Lung (tissue), 12 donors: Measurements from ENCODE around the gene GCNT1. TPM values are rescaled to one million over a fixed set of nuclear protein-coding genes. Genes with fewer than 3 reads are reported as not detected.

Experiments used
- ATAC-seq: fragments of 200-7000 bp; cut with Tn5 transposase; one replicate; pipeline ENCODE4 v1.9.1; 2020; ENCODE audit warnings: moderate number of reproducible peaks; ENCODE audit not compliant: insufficient read depth, low FRiP score
- DNase-seq, 3 donors: peaks; one replicate each; pipeline ENCODE4 v3.0.0-alpha.2; 2013 to 2017
- H3K27ac ChIP-seq, 2 donors: one replicate each; pipeline ENCODE4 v1.5.1; 2013; ENCODE audit warnings: mild to moderate bottlenecking in 2 of 2, moderate library complexity in 2 of 2, control low read depth in 1 of 2, inconsistent platforms in 1 of 2, low read depth in 1 of 2, low read length in 1 of 2
- H3K27me3 ChIP-seq, 3 donors: one replicate each; pipeline ENCODE4 v1.5.1; 2013; ENCODE audit warnings: low read length in 2 of 3; ENCODE audit not compliant: control insufficient read depth in 3 of 3, insufficient read depth in 3 of 3
- H3K36me3 ChIP-seq, 4 donors: one replicate each; pipeline ENCODE4 v1.5.1; 2013; ENCODE audit warnings: low read length in 4 of 4, mild to moderate bottlenecking in 1 of 4, moderate library complexity in 1 of 4; ENCODE audit not compliant: control insufficient read depth in 4 of 4, insufficient read depth in 4 of 4
- H3K4me1 ChIP-seq, 5 donors: one replicate each; pipeline ENCODE4 v1.5.1; 2013; ENCODE audit warnings: low read length in 5 of 5, mild to moderate bottlenecking in 2 of 5, moderate library complexity in 1 of 5; ENCODE audit not compliant: control insufficient read depth in 5 of 5, insufficient read depth in 5 of 5
- H3K4me3 ChIP-seq: one replicate; pipeline ENCODE4 v1.5.1; 2013; ENCODE audit warnings: mild to moderate bottlenecking, control low read depth, moderate library complexity
- H3K9ac ChIP-seq, 2 donors: one replicate each; pipeline ENCODE4 v1.5.1; 2013; ENCODE audit warnings: low read length in 2 of 2, control low read depth in 1 of 2; ENCODE audit not compliant: insufficient read depth in 1 of 2
- H3K9me3 ChIP-seq, 4 donors: one replicate each; pipeline ENCODE4 v1.5.1; 2013; ENCODE audit warnings: low read length in 3 of 4, mild to moderate bottlenecking in 1 of 4, moderate library complexity in 1 of 4; ENCODE audit not compliant: control insufficient read depth in 4 of 4, insufficient read depth in 3 of 4
- CTCF ChIP-seq: IDR thresholded peaks from 2 replicates; pipeline ENCODE4 v1.5.1; 2012; ENCODE audit warnings: mild to moderate bottlenecking; ENCODE audit errors: control extremely low read depth, extremely low read depth
- WGBS, 2 donors: extraction: QIAGEN DNeasy Blood & Tissue Kit; methylation state at CpG; one replicate each; pipeline ENCODE4 v1.1.7; 2013; 5-methylcytosine and 5-hydroxymethylcytosine counted together
- polyA plus RNA-seq, 2 donors: library from polyadenylated mRNA; stranded (reverse); fragments of 200-250 nt; gene quantifications; one replicate each; pipeline ENCODE4 v1.2.1, GENCODE V29; 2013
- total RNA-seq, 2 donors: library from RNA; depleted of rRNA in 1 of 2; stranded (reverse); fragments of >200 nt in 1 of 2; gene quantifications; one replicate each; pipeline ENCODE4 v1.2.1, GENCODE V29; 2014 to 2021
- donor health status: control.
- donor health status: control.
- donor health status: Bipolar disorder and iron deficiency.
- donor health status: healthy.
- donor health status: DM: yes; HTN: yes; CAD: no.

GCNT1 gene
- total and polyA plus RNA-seq, 4 donors = 1.5 to 14.7 (median 7.5) TPM

GRCh38 chr9:76525196-76525595 lies 66.2 kb downstream of the GCNT1 start:
- WGBS, 2 donors = 64 to 76% methylated on average over 3 of the region's 3 CpGs
- Histone ChIP-seq H3K27me3 (no peaks in the 10 kb centered on the region), H3K4me3 (no peak overlapping the region), H3K9ac (no peak overlapping the region), H3K4me1 (no peaks in the 10 kb centered on the region), H3K36me3 (no peaks in the 10 kb centered on the region), H3K27ac (no peak overlapping the region), H3K9me3 (no peaks in the 10 kb centered on the region)
- no peak for ATAC-seq
- TF ChIP-seq CTCF = no peak
- DNase-seq = no peak

GRCh38 chr9:76526026-76526425 lies 67.0 kb downstream of the GCNT1 start:
- WGBS, 2 donors = 30 to 35% methylated on average over 1 of the region's 1 CpG
- no peak for TF ChIP-seq CTCF
- Histone ChIP-seq H3K4me3 (no peak overlapping the region), H3K27me3 (no peaks in the 10 kb centered on the region), H3K9ac (no peak overlapping the region), H3K36me3 (no peaks in the 10 kb centered on the region), H3K4me1 (peaks cover 0 to 4% (median 0%) of the 10 kb centered on the region in 5 donors), H3K27ac (no peak overlapping the region), H3K9me3 (no peaks in the 10 kb centered on the region)
- no peak for ATAC-seq
- no peak for DNase-seq

GRCh38 chr9:76528056-76528455 lies 69.1 kb downstream of the GCNT1 start:
- Histone ChIP-seq H3K4me1 (peaks cover 0 to 6% (median 0%) of the 10 kb centered on the region in 5 donors), H3K9ac (no peak overlapping the region), H3K36me3 (no peaks in the 10 kb centered on the region), H3K4me3 (no peak overlapping the region), H3K27ac (no peak overlapping the region), H3K27me3 (no peaks in the 10 kb centered on the region), H3K9me3 (peaks cover 0 to 3% (median 0%) of the 10 kb centered on the region in 4 donors)
- DNase-seq (no peak), ATAC-seq (no peak)
- no peak for TF ChIP-seq CTCF
- WGBS, 2 donors = 94 to 95% methylated on average over 7 of the region's 7 CpGs

- Histone ChIP-seq H3K27me3 (no peaks in the 10 kb centered on the region), H3K36me3 (no peaks in the 10 kb centered on the region), H3K4me3 (no peak overlapping the region), H3K27ac (no peak overlapping the region), H3K9me3 (peaks cover 0 to 3% (median 0%) of the 10 kb centered on the region in 4 donors), H3K4me1 (peaks cover 0 to 6% (median 0%) of the 10 kb centered on the region in 5 donors), H3K9ac (no peak overlapping the region)
- no peak for DNase-seq
- 92 to 94% methylated on average over 20 of the region's 20 CpGs for WGBS, 2 donors
- ATAC-seq = no peak
- TF ChIP-seq CTCF = no peak
These were observed 69.7 kb downstream of the GCNT1 start for GRCh38 chr9:76528642-76529190.
